Ovary (tissue), 3 donors: Measurements from ENCODE around the gene RAB34.

ENCODE experiments used
- EP300 ChIP-seq: sonication (generic); formaldehyde crosslinking; IDR thresholded peaks from one replicate; pipeline ENCODE4 v1.6.1; 2017; ENCODE audit warnings: antibody characterized with exemption
- POLR2A ChIP-seq: fragments of 450-650 bp; IDR thresholded peaks from one replicate; pipeline ENCODE4 v1.6.1; 2017; ENCODE audit warnings: antibody characterized with exemption, mild to moderate bottlenecking, moderate library complexity
- TF ChIP-seq, protein P1 (sequence below), 3 donors: fragments of 450-650 bp in 2 of 3; fragments of 200-600 bp in 1 of 3; IDR thresholded peaks; one replicate each; pipeline versions ENCODE4 v1.5.1 to v1.8.0; 2016 to 2022; ENCODE audit warnings: antibody characterized with exemption in 3 of 3, mild to moderate bottlenecking in 1 of 3
- donor health status: DM: no; HTN: no; CAD: no.

- TF ChIP-seq, protein P1, sequence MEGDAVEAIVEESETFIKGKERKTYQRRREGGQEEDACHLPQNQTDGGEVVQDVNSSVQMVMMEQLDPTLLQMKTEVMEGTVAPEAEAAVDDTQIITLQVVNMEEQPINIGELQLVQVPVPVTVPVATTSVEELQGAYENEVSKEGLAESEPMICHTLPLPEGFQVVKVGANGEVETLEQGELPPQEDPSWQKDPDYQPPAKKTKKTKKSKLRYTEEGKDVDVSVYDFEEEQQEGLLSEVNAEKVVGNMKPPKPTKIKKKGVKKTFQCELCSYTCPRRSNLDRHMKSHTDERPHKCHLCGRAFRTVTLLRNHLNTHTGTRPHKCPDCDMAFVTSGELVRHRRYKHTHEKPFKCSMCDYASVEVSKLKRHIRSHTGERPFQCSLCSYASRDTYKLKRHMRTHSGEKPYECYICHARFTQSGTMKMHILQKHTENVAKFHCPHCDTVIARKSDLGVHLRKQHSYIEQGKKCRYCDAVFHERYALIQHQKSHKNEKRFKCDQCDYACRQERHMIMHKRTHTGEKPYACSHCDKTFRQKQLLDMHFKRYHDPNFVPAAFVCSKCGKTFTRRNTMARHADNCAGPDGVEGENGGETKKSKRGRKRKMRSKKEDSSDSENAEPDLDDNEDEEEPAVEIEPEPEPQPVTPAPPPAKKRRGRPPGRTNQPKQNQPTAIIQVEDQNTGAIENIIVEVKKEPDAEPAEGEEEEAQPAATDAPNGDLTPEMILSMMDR (IDR thresholded peaks at IDR 0.05) = no peak
- no peak for TF ChIP-seq POLR2A
- TF ChIP-seq EP300 = no peak
These were observed 43.2 kb upstream of the RAB34 start for GRCh38 chr17:28760601-28761562.
